GM12875 (cell line): Measurements from ENCODE around the gene PHETA2.
"Not testable (repeated sequence)": the region's sequence is repeated elsewhere in the genome, so short reads cannot be mapped to it uniquely, and the experiment has no call there.

ENCODE experiments used
- H3K4me3 ChIP-seq: one replicate; pipeline ENCODE4 v1.5.1; 2011; ENCODE audit warnings: low read depth, low read length, control low read depth
- CTCF ChIP-seq: IDR thresholded peaks from 2 replicates; pipeline ENCODE4 v1.5.1; 2011; ENCODE audit warnings: low read depth, mild to moderate bottlenecking, control low read depth, inconsistent platforms, low read length, moderate library complexity, borderline replicate concordance; ENCODE audit not compliant: insufficient read depth

PHETA2 gene

GRCh38 chr22:42069801-42070516 lies 4.1 kb upstream of the PHETA2 start:
- H3K4me3 ChIP-seq: peak overlapping the region; percentile 62
- TF ChIP-seq CTCF: no peak

GRCh38 chr22:42070517-42071422 lies 3.3 kb upstream of the PHETA2 start, which contains the start of gene NAGA:
Gene NAGA (minus strand): TSS chr22:42070812. CDS start chr22:42070297, 515 bp downstream.
- no peak for TF ChIP-seq CTCF
- H3K4me3 ChIP-seq: peak within 1 kb of the TSS; percentile 62

- not testable (repeated sequence) for H3K4me3 ChIP-seq
These were observed 2.5 kb upstream of the PHETA2 start for GRCh38 chr22:42071508-42071907.

- 0 out of 2 replicates have a peak, but pooled peaks have one; percentile 3 for TF ChIP-seq CTCF
- H3K4me3 ChIP-seq: no peak overlapping the region
These were observed 1.3 kb upstream of the PHETA2 start for GRCh38 chr22:42072606-42073330.

- H3K4me3 ChIP-seq: no peak overlapping the region
These were observed 417 bp upstream of the PHETA2 start for GRCh38 chr22:42073621-42074041.

GRCh38 chr22:42074846-42075676 lies 1.0 kb downstream of the PHETA2 start:
- no peak for TF ChIP-seq CTCF
- no peak overlapping the region for H3K4me3 ChIP-seq

More at GRCh38 chr22:42073621-42074041, 417 bp upstream of the PHETA2 start:
- no peak for TF ChIP-seq CTCF
